GM19463 (cell line): ENCODE results near the gene TXNDC11.
"Not testable (repeated sequence)": the region's sequence is repeated elsewhere in the genome, so short reads cannot be mapped to it uniquely, and the experiment has no call there.

Experiments used
- ATAC-seq: cut with Tn5 transposase; IDR thresholded peaks from one replicate; pipeline ENCODE4 v1.9.1; 2021; ENCODE audit warnings: mild to moderate bottlenecking, moderate library complexity; ENCODE audit not compliant: unreplicated experiment

The TXNDC11 gene, protein sequence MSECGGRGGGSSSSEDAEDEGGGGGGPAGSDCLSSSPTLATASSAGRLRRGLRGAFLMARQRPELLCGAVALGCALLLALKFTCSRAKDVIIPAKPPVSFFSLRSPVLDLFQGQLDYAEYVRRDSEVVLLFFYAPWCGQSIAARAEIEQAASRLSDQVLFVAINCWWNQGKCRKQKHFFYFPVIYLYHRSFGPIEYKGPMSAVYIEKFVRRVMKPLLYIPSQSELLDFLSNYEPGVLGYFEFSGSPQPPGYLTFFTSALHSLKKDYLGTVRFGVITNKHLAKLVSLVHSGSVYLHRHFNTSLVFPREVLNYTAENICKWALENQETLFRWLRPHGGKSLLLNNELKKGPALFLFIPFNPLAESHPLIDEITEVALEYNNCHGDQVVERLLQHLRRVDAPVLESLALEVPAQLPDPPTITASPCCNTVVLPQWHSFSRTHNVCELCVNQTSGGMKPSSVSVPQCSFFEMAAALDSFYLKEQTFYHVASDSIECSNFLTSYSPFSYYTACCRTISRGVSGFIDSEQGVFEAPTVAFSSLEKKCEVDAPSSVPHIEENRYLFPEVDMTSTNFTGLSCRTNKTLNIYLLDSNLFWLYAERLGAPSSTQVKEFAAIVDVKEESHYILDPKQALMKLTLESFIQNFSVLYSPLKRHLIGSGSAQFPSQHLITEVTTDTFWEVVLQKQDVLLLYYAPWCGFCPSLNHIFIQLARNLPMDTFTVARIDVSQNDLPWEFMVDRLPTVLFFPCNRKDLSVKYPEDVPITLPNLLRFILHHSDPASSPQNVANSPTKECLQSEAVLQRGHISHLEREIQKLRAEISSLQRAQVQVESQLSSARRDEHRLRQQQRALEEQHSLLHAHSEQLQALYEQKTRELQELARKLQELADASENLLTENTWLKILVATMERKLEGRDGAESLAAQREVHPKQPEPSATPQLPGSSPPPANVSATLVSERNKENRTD

DNA sequence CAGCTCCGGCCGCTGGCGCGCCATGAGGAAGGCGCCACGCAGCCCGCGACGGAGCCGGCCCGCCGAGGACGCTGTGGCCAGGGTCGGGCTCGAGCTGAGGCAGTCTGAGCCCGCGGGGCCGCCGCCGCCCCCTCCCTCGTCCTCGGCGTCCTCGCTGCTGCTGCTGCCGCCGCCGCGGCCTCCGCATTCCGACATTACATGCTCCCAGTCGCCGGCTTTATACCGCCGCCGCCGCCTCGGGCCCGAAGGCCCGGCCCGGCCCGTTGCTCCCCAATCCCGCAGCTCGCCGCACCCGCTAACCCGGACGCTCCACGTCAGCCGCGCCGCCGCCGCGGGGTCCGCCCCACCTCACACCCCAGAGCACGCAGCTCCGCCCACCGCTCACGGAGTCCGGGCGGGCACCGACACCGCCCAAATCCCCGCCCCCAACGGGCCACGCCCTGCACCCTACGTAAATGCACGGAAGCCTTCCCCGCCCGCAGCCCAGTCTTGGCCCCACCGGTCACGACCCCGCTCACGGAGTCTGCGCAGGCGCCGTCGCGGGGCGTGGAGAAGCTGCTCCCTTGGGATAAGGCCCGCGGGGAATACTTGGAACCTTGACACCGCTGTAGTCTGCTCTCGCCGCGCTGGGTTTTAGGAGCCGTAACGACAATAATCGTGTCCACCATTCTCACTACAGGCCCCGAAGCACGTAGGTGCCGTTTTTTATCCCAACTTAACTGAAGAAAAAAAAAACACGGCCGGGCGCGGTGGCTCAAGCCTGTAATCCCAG, at the start of gene TXNDC11:
Gene TXNDC11 (minus strand): TSS at position 322 of the 772 bp plus-strand sequence. CDS start 127 bp downstream, at position 195.
- ATAC-seq = peak; percentile 88

DNA sequence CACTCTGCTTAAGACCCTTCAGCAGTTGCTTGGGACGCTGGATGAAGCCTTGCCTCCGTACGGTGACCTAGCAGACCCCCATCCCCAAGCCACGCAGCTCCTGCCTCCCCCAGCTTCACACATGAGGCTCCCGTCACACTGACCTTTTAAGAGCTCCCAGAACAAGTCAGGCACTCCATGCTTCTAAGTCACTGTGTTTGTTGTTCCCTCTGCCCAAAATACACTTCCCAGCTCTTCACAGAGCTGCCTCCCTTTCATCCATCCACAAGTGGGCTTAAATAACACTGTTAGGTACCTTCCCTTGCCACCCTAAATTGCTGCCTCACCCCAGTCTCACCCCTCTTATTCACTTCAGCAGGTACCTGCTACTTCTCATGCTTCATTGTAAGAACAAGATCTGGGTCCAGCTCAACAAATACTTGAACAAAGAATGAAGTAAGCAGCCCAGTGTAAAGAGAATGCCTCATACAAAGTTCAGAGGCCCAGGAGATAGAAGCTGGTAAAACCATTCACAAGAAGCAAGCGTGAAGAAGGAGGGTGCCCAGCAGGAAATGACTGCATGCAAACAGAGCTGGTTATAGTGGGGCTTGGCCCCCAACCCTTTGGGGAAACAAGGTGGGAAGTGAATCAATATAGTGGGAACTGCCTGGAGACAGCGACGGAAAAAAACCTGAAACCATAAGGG, 48.6 kb upstream of the TXNDC11 start:
- ATAC-seq = no peak

DNA sequence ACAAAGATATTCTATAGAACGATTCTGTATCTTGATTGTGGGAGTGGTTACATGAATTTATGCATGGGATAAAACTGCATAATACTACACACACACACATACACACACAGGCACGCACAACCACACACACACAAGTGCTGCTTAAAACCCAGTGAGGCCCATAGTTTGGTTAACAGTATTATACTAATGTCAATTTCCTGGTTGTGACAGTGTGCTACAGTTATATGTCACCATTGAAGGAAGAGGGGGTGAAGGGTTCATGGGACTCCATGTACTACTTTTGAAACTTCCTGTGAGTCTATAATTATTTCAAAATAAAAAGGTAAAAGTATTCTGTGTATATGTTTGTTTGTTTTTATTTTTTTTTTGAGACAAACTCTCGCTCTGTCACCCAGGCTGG, 46.3 kb upstream of the TXNDC11 start:
- no peak for ATAC-seq

DNA sequence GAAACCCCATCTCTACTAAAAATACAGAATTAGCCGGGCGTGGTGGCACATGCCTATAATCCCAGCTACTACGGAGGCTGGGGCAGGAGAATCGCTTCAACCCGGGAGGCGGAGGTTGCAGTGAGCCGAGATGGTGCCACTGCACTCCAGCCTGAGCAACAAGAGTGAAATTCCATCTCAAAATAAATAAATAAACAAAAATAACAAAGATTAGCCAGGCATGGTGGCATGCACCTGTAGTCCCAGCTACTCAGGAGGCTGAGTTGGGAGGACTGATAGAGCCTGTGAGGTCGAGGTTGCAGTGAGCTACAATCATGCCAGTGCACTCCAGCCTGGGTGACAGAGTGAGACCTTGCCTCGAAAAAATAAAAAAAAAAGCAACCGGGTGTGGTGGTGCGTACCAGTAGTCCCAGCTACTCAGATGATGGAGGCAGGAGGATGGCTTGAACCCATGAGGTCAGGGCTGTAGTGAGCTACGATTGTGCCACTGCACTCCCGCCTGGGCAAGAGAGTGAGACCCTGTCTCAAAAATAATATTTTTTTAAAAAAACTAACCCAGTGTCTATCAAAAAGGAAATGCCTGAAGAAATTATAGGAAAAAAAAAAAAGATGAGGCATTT, 42.4 kb upstream of the TXNDC11 start:
- not testable (repeated sequence) for ATAC-seq

DNA sequence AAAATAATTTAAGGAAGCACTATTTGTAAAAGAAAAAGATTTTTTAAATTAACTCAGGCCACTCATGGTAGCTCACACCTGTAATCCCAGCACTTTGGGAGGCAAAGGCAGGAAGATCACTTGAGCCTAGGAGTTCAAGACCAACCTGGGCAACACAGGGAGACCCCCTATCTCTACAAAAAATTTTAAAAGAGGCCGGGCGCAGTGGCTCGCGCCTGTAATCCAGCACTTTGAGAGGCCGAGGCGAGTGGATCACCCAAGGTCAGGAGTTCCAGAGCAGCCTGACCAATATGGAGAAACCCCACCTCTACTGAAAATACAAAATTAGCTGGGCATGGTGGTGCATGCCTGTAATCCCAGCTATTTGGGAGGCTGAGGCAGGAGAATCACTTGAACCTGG, 41.7 kb upstream of the TXNDC11 start:
- not testable (repeated sequence) for ATAC-seq

DNA sequence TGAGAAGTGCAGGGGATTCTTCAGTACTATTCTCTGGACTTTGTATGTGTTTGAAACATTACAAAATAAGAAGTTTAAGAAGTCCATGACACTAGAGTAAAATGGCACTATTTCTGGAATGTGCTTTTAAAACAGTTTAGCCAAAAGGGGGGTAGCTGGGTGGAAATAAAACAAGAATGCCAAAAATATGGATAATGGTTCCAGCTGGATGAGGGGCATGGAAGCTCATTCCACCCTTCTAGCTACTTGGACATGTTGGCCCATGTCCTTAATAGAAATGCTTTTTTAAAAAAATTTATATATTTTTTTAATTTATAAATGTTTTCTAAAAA, 41.3 kb upstream of the TXNDC11 start:
- ATAC-seq = no peak

DNA sequence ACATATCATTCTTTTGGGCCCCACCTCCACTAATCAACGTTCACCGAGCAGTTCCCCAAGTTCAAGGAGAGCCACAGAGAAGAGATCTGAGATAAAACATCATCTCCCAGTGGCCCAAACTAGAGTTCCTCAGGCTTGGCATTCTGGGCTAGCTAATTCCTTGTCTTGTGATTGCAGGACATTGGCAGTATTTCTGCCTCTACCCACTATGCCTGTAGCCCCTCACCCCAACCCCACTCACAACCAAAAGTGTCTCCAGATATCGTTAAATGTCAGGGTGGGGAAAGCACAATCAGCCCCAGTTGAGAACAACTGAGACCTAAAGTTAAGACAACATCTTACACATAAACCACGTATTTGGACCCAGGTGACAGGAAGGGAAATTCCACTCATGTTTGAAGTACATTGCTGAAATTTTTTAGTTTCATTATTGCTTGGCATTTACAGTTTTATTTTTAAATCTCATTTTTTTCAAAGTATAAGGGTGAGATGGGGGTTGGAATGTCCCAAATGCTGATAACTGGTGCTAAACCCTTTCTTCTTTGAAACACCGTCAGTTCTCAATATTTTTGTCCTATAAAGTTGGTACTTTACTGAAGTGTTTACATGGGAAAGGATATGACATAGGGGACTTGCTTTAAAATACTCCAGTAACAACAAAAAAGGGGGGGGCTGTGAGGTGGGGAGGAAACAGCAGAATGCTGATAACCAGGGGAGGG, 40.8 kb upstream of the TXNDC11 start:
- ATAC-seq = peak; percentile 59

DNA sequence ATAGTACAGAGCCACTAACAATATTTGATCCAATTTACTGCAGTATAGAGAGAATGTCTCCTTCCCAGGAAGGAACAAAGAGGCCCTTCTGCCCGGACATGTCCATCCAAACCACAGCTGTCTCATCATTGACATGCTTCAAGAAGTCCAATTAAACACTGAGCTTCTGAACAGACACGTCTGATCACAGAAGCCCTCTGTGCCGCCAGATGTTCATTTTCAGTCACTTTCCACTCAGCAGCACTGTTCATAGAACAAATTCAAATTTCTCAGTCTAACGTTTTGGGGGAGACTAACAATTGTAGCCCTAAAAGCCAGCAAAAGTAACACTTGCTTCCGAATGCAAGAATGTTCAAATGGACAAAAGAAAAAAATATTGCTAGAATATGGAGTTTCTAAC, 39.1 kb upstream of the TXNDC11 start:
- ATAC-seq = no peak

DNA sequence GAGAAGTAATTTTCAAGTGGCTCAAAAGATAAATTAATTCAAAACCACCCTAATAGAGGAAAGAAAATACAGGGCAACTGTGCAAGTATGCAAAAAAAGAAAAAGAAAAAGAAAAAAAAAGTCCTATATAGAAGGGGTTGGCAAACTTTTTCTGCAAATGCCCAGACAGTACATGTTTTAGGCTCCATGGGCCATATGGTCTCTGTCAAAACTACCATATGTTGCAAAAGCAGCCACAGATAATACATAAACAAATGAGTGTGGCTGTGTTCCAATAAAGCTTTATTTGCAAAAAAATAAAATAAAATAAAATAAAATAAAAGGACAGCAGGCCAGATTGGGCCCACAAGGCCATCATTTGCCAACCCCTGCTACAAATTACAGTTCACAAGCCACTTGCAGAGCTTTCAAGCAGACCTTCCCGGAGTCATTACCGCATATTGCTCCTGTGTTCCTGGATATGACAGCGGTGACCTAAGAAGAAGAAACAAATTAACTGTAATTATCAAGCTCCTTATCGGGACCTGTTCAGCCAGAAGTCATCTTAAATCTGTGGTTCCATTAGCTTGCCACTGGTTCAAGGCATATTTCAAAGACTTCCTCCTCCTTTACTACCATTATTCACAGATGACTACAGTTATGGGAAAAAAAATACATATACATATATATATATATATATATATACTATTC, 38.5 kb upstream of the TXNDC11 start:
- ATAC-seq = no peak

DNA sequence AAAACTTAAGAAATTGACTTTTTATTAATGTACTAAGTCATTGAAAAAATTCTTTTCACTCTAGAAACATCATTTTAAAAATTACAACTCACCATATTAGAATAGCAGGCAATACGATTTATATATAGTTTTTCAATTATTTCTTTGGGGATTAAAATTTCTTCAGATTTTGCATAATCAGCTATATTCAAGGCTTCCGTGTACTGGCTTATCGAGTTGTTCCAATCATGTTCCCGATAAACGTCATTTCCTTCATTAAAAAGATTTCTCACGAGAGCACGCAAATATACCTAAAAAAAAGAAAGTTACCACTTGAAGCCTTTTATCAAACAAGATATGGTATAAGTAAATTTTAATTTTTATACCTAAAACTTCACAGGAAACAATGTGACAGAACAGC, 36.4 kb upstream of the TXNDC11 start:
- ATAC-seq = no peak

DNA sequence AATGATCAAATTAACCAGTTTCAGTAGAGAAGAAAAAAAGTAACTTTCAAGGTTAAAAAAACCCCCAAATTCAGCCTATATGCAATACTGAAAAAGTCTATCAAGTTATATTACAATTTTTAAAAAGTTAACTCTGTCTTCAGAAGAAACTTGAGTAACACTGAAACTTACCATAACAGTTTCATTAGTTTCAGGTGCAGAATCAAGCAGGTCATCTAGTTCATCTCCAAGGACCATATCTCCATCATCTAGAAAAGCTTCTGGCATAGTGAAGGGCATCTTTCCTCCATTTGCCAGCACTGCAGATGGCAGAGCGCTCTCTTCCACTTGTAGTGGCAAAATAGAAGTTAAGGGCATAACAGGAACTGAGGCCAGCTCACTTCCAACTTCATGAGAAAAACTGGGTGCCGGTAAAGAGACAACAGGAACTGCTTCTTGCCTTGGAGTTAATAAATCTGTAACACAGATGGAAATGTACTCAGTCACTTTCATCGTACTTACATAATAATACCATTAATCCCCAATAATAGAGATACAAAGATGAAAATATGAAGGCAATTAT, 31.5 kb upstream of the TXNDC11 start:
- ATAC-seq = no peak

DNA sequence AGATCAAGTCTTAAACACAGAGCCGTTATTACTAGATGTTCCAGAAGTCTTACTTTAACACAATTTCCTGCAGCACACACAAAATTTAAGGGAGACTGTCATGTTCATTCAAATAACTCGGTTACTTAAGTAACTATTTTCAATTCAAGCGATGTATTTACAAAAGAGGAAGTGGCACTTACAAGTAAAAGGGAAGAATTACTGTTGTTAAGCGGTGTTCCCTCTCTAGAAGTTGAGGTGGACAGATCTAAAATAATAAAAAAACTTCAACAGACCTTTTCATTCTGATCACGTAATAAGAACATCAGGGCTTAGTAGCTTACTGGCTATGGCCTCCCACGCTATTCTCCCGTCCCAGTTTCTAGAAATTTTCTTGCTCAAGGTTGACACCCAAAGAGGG, 26.2 kb upstream of the TXNDC11 start:
- ATAC-seq = no peak

DNA sequence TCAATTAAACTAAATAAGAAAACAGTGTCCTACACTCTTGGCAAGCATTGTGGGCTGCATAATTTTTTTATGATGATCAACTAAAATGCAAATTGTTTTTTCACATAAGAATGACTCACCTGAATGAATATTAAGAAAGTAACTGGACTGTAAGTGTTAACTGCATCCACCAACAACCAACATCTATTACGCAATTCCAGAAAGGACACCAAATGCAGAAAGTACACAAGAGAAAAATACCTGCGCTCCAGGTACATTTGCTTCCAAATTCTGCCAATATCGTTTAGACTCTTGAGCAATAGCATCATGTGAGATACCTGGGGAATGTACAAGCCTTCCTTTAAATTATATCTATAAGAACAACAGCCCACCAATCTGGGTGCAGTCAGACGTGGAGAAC, 19.8 kb upstream of the TXNDC11 start:
- no peak for ATAC-seq

DNA sequence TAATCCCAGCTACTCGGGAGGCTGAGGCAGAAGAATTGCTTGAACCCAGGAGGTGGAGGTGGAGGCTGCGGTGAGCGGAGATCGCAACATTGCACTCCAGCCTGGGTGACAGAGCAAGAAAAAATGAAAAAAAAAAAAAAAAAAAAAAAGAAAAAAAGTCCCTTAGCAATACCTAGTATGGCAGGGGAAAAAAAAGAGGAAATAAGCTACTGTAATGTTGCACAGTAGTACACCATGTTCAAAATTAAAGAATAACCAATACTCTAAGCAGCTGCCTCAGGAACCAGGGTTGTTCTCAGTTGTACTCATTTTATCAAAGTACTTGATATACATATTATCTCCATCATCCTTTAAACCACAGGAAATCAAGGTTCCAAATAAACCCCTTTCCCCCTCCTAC, 17.3 kb upstream of the TXNDC11 start:
- ATAC-seq = no peak

DNA sequence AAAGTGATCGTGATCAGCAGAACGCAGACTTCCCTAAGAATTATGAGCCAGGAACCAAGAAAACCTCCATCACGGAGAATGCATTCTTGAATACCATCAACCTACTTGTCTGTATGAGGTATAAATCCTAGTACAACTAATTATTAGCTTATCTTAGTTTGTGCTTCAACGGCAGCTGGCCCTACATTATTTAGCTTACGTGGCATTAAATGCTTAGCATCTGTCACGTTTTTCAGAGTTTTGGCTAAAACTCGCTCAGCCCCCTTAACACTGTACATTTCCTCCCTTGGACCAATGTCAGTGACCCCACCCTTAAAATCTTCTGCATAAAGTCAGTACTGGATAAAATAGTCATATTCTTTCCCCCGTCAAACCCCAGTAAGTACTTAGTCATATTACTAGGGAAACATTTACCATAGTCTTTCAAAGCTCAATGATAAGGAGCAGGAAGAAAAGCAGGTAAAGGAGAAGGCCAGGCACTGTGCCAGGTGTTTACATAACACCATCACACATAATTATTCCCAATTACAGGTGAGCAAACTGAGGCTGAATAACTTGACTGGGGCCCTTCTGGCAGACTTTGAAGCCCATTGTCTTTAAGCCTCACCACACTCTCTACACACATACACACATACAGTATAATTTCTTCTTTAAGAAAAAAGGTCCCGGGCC, 16.6 kb upstream of the TXNDC11 start:
- ATAC-seq = no peak

DNA sequence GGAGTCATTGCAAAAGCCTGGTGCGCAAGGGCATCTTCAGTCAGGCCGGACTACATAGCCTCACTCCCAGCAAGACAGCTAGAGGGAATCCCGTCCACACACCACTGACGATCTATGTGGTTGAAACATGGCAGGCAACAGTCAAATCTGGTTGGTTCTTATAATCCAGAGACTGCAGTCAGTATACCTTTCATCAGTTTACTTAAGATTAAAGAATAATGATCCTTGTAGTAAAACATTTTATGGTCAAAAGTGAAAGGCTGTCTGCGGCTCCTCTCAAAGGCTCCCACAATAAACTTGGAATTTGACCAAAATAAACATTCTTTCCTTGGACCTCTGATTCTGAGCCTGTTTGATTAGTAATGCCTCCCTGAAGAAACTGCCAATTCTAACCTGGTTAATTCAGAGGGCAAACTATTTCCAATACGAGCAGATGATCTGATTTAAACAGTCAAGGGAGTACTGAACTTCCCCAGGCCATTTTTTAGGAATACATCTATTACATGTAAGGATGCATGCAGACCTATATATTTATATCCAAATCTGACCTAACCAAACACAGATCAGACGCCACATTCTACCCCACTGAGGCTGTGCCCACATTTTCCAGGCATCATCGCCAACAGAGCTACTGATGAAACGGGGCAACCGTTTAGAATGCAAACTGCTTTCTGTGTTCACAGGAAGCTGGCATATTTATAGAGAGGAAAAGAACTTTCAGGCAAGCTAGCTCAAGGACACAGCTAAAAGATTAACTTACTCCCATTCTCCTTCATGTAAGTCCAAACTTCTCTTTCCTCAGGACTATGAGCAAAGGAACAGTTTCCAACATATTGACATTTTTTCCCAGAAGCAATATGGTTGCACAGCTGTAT, 15.3 kb upstream of the TXNDC11 start:
- no peak for ATAC-seq

DNA sequence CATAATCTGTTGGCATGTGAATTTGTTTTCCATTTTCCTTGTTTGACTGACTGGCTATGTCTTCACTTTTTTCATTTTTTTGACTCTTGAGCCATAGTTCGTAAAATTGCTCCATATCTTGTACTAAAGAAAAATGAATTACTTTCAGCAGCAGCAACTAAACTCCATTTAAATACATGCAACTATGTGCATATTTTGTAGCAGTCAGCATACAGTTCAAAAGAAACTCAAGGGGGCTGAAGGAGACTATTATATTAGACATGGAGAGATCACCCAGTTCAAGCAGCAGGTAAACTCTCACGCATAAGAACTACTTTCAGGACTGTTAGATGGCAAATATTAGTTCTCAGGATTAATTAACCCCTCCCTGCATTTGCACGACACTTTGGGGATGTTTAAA, 13.6 kb upstream of the TXNDC11 start:
- ATAC-seq = no peak
